Measurements from ENCODE around the gene RAET1L.

DNA sequence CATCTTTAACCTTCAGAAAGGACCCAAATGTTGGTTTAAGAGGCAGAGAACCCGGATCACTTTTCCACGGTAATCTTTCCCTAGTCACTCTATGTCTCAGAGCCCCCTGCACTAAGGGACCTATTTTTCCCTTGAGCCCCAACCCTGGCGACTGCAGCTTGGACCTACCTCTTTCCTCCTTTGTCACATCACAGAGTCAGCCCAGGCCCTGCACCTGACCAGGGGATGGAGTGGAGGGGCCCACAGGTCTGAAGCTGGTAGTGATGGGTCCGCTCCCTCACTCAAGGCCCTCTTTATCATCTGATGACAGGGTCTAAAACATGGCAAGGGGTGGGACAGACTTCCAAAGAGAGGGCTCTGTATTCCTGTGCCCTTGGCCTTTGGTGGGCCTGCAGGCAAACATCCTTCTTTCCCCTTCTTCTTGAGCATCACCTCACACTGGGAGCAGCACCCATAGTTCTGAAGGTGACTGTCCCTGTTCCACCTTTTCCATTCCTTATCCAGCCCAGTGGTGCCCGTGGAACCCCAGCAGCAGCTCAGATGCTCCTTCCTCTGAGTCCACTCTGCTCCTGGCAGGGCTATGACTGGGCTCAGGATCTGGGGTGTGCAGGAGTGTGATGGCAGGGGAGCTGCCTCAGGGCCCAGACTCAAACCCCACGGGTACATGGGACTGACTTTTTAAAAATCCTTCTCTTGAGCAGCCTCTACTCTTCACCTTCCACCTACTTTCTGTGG, 6.3 kb downstream of the RAET1L start:
- TF ChIP-seq, protein P1, sequence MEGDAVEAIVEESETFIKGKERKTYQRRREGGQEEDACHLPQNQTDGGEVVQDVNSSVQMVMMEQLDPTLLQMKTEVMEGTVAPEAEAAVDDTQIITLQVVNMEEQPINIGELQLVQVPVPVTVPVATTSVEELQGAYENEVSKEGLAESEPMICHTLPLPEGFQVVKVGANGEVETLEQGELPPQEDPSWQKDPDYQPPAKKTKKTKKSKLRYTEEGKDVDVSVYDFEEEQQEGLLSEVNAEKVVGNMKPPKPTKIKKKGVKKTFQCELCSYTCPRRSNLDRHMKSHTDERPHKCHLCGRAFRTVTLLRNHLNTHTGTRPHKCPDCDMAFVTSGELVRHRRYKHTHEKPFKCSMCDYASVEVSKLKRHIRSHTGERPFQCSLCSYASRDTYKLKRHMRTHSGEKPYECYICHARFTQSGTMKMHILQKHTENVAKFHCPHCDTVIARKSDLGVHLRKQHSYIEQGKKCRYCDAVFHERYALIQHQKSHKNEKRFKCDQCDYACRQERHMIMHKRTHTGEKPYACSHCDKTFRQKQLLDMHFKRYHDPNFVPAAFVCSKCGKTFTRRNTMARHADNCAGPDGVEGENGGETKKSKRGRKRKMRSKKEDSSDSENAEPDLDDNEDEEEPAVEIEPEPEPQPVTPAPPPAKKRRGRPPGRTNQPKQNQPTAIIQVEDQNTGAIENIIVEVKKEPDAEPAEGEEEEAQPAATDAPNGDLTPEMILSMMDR (IDR thresholded peaks at IDR 0.05): no peak
- TF ChIP-seq POLR2A (IDR thresholded peaks at IDR 0.05): no peak
